HG03469 (cell line): ENCODE measurements around the gene HNRNPL.

Experiments used
- ATAC-seq: cut with Tn5 transposase; IDR thresholded peaks from one replicate; pipeline ENCODE4 v1.9.1; 2021; ENCODE audit warnings: mild to moderate bottlenecking, moderate library complexity, moderate number of reproducible peaks; ENCODE audit not compliant: unreplicated experiment

Gene HNRNPL

GRCh38 chr19:38846097-38846496, 3.7 kb downstream of the HNRNPL start:
- no peak for ATAC-seq

- ATAC-seq, result no peak
Observed at GRCh38 chr19:38845374-38846024, 4.3 kb downstream of the HNRNPL start.

GRCh38 chr19:38844093-38844686, 5.6 kb downstream of the HNRNPL start:
- no peak for ATAC-seq

GRCh38 chr19:38843175-38843758, 6.5 kb downstream of the HNRNPL start:
- no peak for ATAC-seq

GRCh38 chr19:38842439-38843174, 7.2 kb downstream of the HNRNPL start:
- ATAC-seq, result no peak

- ATAC-seq, result no peak
Observed at GRCh38 chr19:38841787-38842438, 7.9 kb downstream of the HNRNPL start.

- ATAC-seq, result no peak
Observed at GRCh38 chr19:38841180-38841766, 8.5 kb downstream of the HNRNPL start.

GRCh38 chr19:38840583-38840968, 9.2 kb downstream of the HNRNPL start:
- ATAC-seq, result no peak

GRCh38 chr19:38839816-38840582, 9.8 kb downstream of the HNRNPL start:
- no peak for ATAC-seq

- ATAC-seq, result no peak
Observed at GRCh38 chr19:38838986-38839761, 10.6 kb downstream of the HNRNPL start.

- ATAC-seq, result no peak
Observed at GRCh38 chr19:38838208-38838985, 11.4 kb downstream of the HNRNPL start.

- ATAC-seq, result no peak
Observed at GRCh38 chr19:38837656-38838121, 12.1 kb downstream of the HNRNPL start.

GRCh38 chr19:38836983-38837626, 12.7 kb downstream of the HNRNPL start:
- no peak for ATAC-seq

- ATAC-seq, result no peak
Observed at GRCh38 chr19:38836159-38836982, 13.4 kb downstream of the HNRNPL start.

- ATAC-seq, result no peak
Observed at GRCh38 chr19:38834590-38834989, 15.2 kb downstream of the HNRNPL start.

- no peak for ATAC-seq
Observed at GRCh38 chr19:38834104-38834490, 15.7 kb downstream of the HNRNPL start.

GRCh38 chr19:38833092-38833425, 16.7 kb downstream of the HNRNPL start:
- ATAC-seq, result no peak
